ENCODE data around the gene PIK3C3. TPM values are rescaled to one million over a fixed set of nuclear protein-coding genes. Genes with fewer than 3 reads are reported as not detected.
A peak's percentile ranks its signal among the peaks of the same experiment; 100 is the strongest.

PIK3C3 gene
- total and polyA plus RNA-seq, 9 of the 15 experiments (the other 6 are each of a cell fraction or from before 2014, with no cell fraction given), result 27.0 to 101 (median 42.9) TPM

DNA sequence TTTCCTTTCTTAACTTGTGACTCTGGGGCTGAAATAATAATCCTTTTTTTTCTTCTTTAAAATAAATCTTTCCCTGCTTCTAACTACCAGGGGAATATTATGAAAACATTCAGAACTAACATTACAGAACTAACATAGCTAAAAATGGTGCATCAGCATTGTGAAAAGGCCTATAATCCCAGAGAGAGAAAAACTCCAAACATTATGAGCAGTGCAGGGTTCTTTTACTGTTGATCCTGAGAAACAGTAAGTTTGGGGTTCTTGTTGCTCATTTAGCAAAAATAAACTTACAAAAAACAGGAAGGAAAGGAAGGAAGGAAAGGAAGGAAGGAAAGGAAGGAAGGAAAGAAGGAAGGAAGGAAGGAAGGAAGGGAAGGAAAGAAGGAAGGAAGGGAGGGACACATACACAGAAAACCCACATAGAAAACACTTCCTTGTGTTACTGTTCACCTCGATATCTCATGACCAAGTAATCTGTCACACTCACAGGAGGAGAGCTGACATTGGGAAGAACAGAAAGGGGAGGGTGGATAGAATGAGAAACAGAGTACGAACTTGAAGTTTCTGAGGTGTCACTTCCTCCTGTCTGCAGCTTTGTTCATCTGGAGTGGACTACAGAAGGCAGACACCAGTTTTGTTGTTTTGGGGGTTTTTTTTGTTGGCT, 18.4 kb upstream of the PIK3C3 start (continued):
- no peak for TF ChIP-seq ILF3 (IDR thresholded peaks at IDR 0.05; ENCODE audit: borderline replicate concordance)
- TF ChIP-seq MAFF (IDR thresholded peaks at IDR 0.05; ENCODE audit: low read length), result no peak
- no peak for TF ChIP-seq HSF4 (CRISPR knock-in tag; IDR thresholded peaks at IDR 0.05; ENCODE audit: borderline replicate concordance)
- TF ChIP-seq, protein P1, sequence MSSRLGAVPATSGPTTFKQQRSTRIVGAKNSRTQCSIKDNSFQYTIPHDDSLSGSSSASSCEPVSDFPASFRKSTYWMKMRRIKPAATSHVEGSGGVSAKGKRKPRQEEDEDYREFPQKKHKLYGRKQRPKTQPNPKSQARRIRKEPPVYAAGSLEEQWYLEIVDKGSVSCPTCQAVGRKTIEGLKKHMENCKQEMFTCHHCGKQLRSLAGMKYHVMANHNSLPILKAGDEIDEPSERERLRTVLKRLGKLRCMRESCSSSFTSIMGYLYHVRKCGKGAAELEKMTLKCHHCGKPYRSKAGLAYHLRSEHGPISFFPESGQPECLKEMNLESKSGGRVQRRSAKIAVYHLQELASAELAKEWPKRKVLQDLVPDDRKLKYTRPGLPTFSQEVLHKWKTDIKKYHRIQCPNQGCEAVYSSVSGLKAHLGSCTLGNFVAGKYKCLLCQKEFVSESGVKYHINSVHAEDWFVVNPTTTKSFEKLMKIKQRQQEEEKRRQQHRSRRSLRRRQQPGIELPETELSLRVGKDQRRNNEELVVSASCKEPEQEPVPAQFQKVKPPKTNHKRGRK (tag; IDR thresholded peaks at IDR 0.05), result peak; percentile 58
- no peak for TF ChIP-seq ZNF212 (CRISPR knock-in tag; IDR thresholded peaks at IDR 0.05)
- TF ChIP-seq EHMT2 (IDR thresholded peaks at IDR 0.05), result 0 out of 2 replicates have a peak, but pooled peaks have one; percentile 20
- TF ChIP-seq SP2 (IDR thresholded peaks at IDR 0.05; ENCODE audit: extremely low read depth, low read depth, low read length, poor library complexity, severe bottlenecking), result no peak
- 0 out of 4 replicates have a peak, but pooled peaks of 1 of the 2 experiments have one; percentile 28 for TF ChIP-seq ETV6 (IDR thresholded peaks at IDR 0.05; ENCODE audit: borderline replicate concordance in 1 of 2, low read depth in 2 of 2, low read length in 1 of 2)
- TF ChIP-seq ETV6 (CRISPR knock-in tag; IDR thresholded peaks at IDR 0.05; ENCODE audit: borderline replicate concordance), result no peak
- no peak for TF ChIP-seq ZFP36 (IDR thresholded peaks at IDR 0.05; ENCODE audit: low read depth, low read length, partially characterized antibody)
- no peak for TF ChIP-seq ZNF431 (CRISPR knock-in tag; IDR thresholded peaks at IDR 0.05)
- TF ChIP-seq, protein P2, sequence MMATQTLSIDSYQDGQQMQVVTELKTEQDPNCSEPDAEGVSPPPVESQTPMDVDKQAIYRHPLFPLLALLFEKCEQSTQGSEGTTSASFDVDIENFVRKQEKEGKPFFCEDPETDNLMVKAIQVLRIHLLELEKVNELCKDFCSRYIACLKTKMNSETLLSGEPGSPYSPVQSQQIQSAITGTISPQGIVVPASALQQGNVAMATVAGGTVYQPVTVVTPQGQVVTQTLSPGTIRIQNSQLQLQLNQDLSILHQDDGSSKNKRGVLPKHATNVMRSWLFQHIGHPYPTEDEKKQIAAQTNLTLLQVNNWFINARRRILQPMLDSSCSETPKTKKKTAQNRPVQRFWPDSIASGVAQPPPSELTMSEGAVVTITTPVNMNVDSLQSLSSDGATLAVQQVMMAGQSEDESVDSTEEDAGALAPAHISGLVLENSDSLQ (IDR thresholded peaks at IDR 0.05), result peak; percentile 36
- no peak for TF ChIP-seq SMAD4 (CRISPR knock-in tag; conservative IDR thresholded peaks at IDR 0.05)
- 0 out of 4 replicates have a peak, but pooled peaks of 1 of the 2 experiments have one; percentile 27 for TF ChIP-seq MAZ (CRISPR knock-in tag; conservative IDR thresholded peaks at IDR 0.05 in 1 of 2, IDR thresholded peaks at IDR 0.05 in 1 of 2)
- TF ChIP-seq, protein P3, sequence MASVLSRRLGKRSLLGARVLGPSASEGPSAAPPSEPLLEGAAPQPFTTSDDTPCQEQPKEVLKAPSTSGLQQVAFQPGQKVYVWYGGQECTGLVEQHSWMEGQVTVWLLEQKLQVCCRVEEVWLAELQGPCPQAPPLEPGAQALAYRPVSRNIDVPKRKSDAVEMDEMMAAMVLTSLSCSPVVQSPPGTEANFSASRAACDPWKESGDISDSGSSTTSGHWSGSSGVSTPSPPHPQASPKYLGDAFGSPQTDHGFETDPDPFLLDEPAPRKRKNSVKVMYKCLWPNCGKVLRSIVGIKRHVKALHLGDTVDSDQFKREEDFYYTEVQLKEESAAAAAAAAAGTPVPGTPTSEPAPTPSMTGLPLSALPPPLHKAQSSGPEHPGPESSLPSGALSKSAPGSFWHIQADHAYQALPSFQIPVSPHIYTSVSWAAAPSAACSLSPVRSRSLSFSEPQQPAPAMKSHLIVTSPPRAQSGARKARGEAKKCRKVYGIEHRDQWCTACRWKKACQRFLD (CRISPR knock-in tag; IDR thresholded peaks at IDR 0.05), result no peak
- no peak for TF ChIP-seq DNMT1 (IDR thresholded peaks at IDR 0.05)
- no peak for TF ChIP-seq ELF2 (CRISPR knock-in tag; IDR thresholded peaks at IDR 0.05)
- no peak for TF ChIP-seq ZNF41 (CRISPR knock-in tag; conservative IDR thresholded peaks at IDR 0.05)
